Measurements from ENCODE around the gene DEFB113. TPM values are rescaled to one million over a fixed set of nuclear protein-coding genes. Genes with fewer than 3 reads are reported as not detected.

DEFB113 gene
- total and polyA plus RNA-seq, 11 donors: not detected

DNA sequence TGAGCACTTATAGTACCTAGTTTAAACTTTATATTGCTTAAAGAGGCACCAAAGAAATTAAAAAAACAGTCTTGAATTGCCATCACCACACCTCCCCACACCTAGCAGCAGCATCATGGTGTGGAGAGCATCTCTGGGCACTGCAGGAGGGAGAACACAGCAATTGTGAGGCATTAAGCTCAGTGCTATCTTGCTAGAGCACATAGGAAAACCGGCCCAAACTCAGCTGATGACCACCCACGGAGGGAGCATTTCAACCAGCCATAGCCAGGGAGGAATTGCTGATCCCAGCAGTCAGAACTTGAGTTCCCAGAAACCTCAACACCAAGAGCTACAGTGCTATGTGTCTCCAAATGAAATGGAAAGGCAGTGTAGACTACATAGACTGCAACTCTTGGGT, 19.5 kb upstream of the DEFB113 start:
- Histone ChIP-seq H3K4me3 (no peak overlapping the region), H3K4me1 (no peaks in the 10 kb centered on the region), H3K36me3 (no peaks in the 10 kb centered on the region), H3K27ac (no peak overlapping the region), H3K27me3 (no peaks in the 10 kb centered on the region), H3K9me3 (no peaks in the 10 kb centered on the region)
- intact Hi-C loops (cut with DNase I): no loop called here
- 50 to 60% (median 54%) methylated on average over 2 of the region's 2 CpGs for WGBS, 4 donors
- no peak for ATAC-seq
- DNase-seq: no peak
- TF ChIP-seq, protein P1, sequence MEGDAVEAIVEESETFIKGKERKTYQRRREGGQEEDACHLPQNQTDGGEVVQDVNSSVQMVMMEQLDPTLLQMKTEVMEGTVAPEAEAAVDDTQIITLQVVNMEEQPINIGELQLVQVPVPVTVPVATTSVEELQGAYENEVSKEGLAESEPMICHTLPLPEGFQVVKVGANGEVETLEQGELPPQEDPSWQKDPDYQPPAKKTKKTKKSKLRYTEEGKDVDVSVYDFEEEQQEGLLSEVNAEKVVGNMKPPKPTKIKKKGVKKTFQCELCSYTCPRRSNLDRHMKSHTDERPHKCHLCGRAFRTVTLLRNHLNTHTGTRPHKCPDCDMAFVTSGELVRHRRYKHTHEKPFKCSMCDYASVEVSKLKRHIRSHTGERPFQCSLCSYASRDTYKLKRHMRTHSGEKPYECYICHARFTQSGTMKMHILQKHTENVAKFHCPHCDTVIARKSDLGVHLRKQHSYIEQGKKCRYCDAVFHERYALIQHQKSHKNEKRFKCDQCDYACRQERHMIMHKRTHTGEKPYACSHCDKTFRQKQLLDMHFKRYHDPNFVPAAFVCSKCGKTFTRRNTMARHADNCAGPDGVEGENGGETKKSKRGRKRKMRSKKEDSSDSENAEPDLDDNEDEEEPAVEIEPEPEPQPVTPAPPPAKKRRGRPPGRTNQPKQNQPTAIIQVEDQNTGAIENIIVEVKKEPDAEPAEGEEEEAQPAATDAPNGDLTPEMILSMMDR (IDR thresholded peaks at IDR 0.05): no peak
- no peak for TF ChIP-seq POLR2A (IDR thresholded peaks at IDR 0.05)

DNA sequence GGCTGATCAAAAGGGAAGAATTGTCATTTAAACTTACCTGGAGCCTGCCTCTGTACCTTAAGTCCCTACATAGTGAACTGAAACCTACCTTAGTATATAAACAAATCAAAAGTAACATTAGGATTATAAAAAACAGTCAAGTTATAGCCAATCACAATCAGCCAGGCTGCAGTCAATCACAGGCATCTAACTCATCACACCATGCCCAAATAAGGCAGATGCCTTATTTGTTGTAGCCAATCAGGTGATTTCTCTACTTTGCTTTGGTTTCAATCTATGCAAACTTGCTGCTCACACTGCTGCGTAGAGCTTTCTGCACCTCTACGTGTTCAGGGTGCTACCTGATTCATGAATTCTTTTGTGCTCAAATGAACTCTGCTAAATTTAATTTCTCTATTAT, 18.3 kb upstream of the DEFB113 start:
- whole genome bisulfite sequencing, 4 donors: 85 to 93% (median 89%) methylated on average over 2 of the region's 2 CpGs
- H3K4me3 ChIP-seq: no peak overlapping the region
- no peak for DNase-seq
- no peak overlapping the region for H3K27ac ChIP-seq
- intact Hi-C loops (cut with DNase I): no loop called here
- ATAC-seq: no peak
- TF ChIP-seq, protein P1 (IDR thresholded peaks at IDR 0.05): no peak
- TF ChIP-seq POLR2A (IDR thresholded peaks at IDR 0.05): no peak
- H3K9me3 ChIP-seq: no peaks in the 10 kb centered on the region
- H3K36me3 ChIP-seq: no peaks in the 10 kb centered on the region
- no peaks in the 10 kb centered on the region for H3K27me3 ChIP-seq
- H3K4me1 ChIP-seq: no peaks in the 10 kb centered on the region

DNA sequence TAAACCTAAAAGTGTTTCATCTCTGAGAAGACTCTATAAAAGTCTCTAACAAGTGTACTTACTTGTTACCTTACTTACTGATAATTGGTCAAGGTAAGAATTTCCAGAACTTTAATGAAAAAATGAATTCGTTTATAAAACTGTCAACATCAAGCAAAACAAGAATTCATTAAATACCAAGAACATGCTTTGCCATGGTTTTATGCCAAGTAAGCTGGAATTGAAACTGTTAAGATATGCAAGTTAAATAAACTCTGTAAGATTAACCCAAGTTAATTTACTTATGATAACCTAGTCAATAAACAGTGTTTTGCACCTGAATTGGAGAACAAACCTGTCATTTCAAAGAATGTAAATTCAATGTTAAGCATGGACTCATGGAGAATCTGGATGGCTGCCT, 17.1 kb upstream of the DEFB113 start:
- no peak overlapping the region for H3K27ac ChIP-seq
- no peak for DNase-seq
- no peaks in the 10 kb centered on the region for H3K4me1 ChIP-seq
- no peaks in the 10 kb centered on the region for H3K36me3 ChIP-seq
- WGBS, 4 donors: 52 to 58% (median 55%) methylated on average over 1 of the region's 1 CpG
- H3K27me3 ChIP-seq: no peaks in the 10 kb centered on the region
- no peaks in the 10 kb centered on the region for H3K9me3 ChIP-seq
- H3K4me3 ChIP-seq: no peak overlapping the region
- intact Hi-C loops (cut with DNase I): no loop called here
- no peak for ATAC-seq
- TF ChIP-seq POLR2A (IDR thresholded peaks at IDR 0.05): no peak
- TF ChIP-seq, protein P1 (IDR thresholded peaks at IDR 0.05): no peak

DNA sequence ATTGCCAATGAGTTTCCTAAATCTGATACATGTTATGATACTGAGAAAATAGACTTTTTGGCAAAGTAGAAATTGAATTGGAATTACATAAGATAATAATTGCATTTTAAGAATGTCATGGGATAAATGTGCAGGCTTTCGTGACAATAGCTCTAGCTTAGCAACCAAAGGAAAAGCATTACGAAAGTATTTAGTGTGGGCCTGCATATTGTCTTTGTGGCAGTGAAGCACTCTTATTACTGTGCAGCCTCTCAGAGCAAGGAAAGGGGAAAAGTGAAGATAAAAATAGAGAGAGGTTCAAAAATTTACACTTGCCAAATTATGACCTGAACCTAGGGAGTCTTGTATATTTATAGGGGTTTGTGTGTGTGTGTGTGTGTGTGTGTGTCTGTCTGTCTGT, 12.6 kb upstream of the DEFB113 start:
- ATAC-seq (no peak), DNase-seq (no peak)
- intact Hi-C loops (cut with DNase I): no loop called here
- Histone ChIP-seq H3K4me1 (no peaks in the 10 kb centered on the region), H3K36me3 (no peaks in the 10 kb centered on the region), H3K27ac (no peak overlapping the region), H3K4me3 (no peak overlapping the region), H3K9me3 (no peaks in the 10 kb centered on the region), H3K27me3 (no peaks in the 10 kb centered on the region)
- 66 to 80% (median 74%) methylated on average over 2 of the region's 2 CpGs for WGBS, 4 donors
- no peak for TF ChIP-seq POLR2A (IDR thresholded peaks at IDR 0.05)
- TF ChIP-seq, protein P1 (IDR thresholded peaks at IDR 0.05): no peak
